ENCODE results near the gene NOTCH2. TPM values are rescaled to one million over a fixed set of nuclear protein-coding genes. Genes with fewer than 3 reads are reported as not detected.
A peak's percentile ranks its signal among the peaks of the same experiment; 100 is the strongest.

Gene NOTCH2
- total and polyA plus RNA-seq, 4 donors: 8.7 to 55.3 (median 27.4) TPM

- TF ChIP-seq HNF4A (conservative IDR thresholded peaks at IDR 0.05) (no peak), CTCF (IDR thresholded peaks at IDR 0.05; ENCODE audit: low read depth, low read length, missing input control) (no peak), FOXA1 (IDR thresholded peaks at IDR 0.05) (no peak), EGR1 (IDR thresholded peaks at IDR 0.05; ENCODE audit: low read depth in 2 of 2) (no peak), ATF3 (IDR thresholded peaks at IDR 0.05) (no peak), YY1 (IDR thresholded peaks at IDR 0.05) (no peak), HNF4G (IDR thresholded peaks at IDR 0.05) (no peak), RXRA (IDR thresholded peaks at IDR 0.05) (no peak), REST (IDR thresholded peaks at IDR 0.05) (no peak), ZBTB33 (IDR thresholded peaks at IDR 0.05) (no peak), SP1 (IDR thresholded peaks at IDR 0.05) (no peak), FOXA2 (IDR thresholded peaks at IDR 0.05) (no peak), JUND (IDR thresholded peaks at IDR 0.05) (no peak), RAD21 (IDR thresholded peaks at IDR 0.05) (no peak)
- H3K9ac ChIP-seq (ENCODE audit: low read depth in 1 of 2, low read length in 2 of 2): no peak overlapping the region
- peaks cover 0 to 3% (median 0%) of the 10 kb centered on the region in 4 donors for H3K4me1 ChIP-seq (ENCODE audit: control insufficient read depth in 4 of 4, insufficient read depth in 4 of 4, low read length in 3 of 4)
- no peak overlapping the region for H3K4me3 ChIP-seq (ENCODE audit: low read depth in 1 of 3, low read length in 3 of 3)
- no peak overlapping the region for H3K27ac ChIP-seq (ENCODE audit: low read depth in 1 of 2, low read length in 2 of 2)
- no peaks in the 10 kb centered on the region for H3K36me3 ChIP-seq (ENCODE audit: control insufficient read depth in 4 of 4, insufficient read depth in 3 of 4, low read depth in 1 of 4, low read length in 3 of 4)
- DNase-seq (ENCODE audit: low spot score): no peak
- H3K9me3 ChIP-seq (ENCODE audit: control insufficient read depth in 4 of 4, low read length in 3 of 4): no peaks in the 10 kb centered on the region
- H3K27me3 ChIP-seq (ENCODE audit: control insufficient read depth in 4 of 4, insufficient read depth in 4 of 4, low read length in 3 of 4): no peaks in the 10 kb centered on the region
Measured at GRCh38 chr1:119887427-119887826, 182.0 kb downstream of the NOTCH2 start.

- H3K9me3 ChIP-seq (ENCODE audit: control insufficient read depth in 4 of 4, low read length in 3 of 4): no peaks in the 10 kb centered on the region
- peak; percentile 75 for DNase-seq (ENCODE audit: low spot score)
- no peak overlapping the region for H3K4me3 ChIP-seq (ENCODE audit: low read depth in 1 of 3, low read length in 3 of 3)
- no peak overlapping the region for H3K27ac ChIP-seq (ENCODE audit: low read depth in 1 of 2, low read length in 2 of 2)
- H3K36me3 ChIP-seq (ENCODE audit: control insufficient read depth in 4 of 4, insufficient read depth in 3 of 4, low read depth in 1 of 4, low read length in 3 of 4): no peaks in the 10 kb centered on the region
- WGBS: 41% methylated on average over 11 of the region's 11 CpGs
- no peaks in the 10 kb centered on the region for H3K27me3 ChIP-seq (ENCODE audit: control insufficient read depth in 4 of 4, insufficient read depth in 4 of 4, low read length in 3 of 4)
- H3K9ac ChIP-seq (ENCODE audit: low read depth in 1 of 2, low read length in 2 of 2): no peak overlapping the region
- H3K4me1 ChIP-seq (ENCODE audit: control insufficient read depth in 4 of 4, insufficient read depth in 4 of 4, low read length in 3 of 4): peaks cover 0 to 3% (median 0%) of the 10 kb centered on the region in 4 donors
- TF ChIP-seq SP1 (IDR thresholded peaks at IDR 0.05) (no peak), YY1 (IDR thresholded peaks at IDR 0.05) (no peak), TAF1 (conservative IDR thresholded peaks at IDR 0.05) (no peak), ATF3 (IDR thresholded peaks at IDR 0.05) (no peak), HNF4G (IDR thresholded peaks at IDR 0.05) (no peak), EGR1 (IDR thresholded peaks at IDR 0.05; ENCODE audit: low read depth in 2 of 2) (no peak), HNF4A (conservative IDR thresholded peaks at IDR 0.05) (peak in 1 of 2 donors; percentile 20), JUND (IDR thresholded peaks at IDR 0.05) (no peak), FOXA2 (IDR thresholded peaks at IDR 0.05) (no peak), NR2F2 (IDR thresholded peaks at IDR 0.05) (no peak), RXRA (IDR thresholded peaks at IDR 0.05) (no peak), CTCF (IDR thresholded peaks at IDR 0.05; ENCODE audit: low read depth, low read length, missing input control) (peak; percentile 75), FOXA1 (IDR thresholded peaks at IDR 0.05) (no peak), GABPA (IDR thresholded peaks at IDR 0.05 in 1 of 2, conservative IDR thresholded peaks at IDR 0.05 in 1 of 2) (no peak), MAX (IDR thresholded peaks at IDR 0.05) (no peak), RAD21 (IDR thresholded peaks at IDR 0.05) (peak; percentile 88 to 93)
Measured at GRCh38 chr1:119885903-119886783, 183.3 kb downstream of the NOTCH2 start.
